ENCODE data around the gene CKLF. TPM values are rescaled to one million over a fixed set of nuclear protein-coding genes. Genes with fewer than 3 reads are reported as not detected.

The CKLF gene
- total RNA-seq, 1 experiment from 2014 or later = 47.9 TPM

GRCh38 chr16:66539623-66540469 is 12.5 kb upstream of the CKLF start:
- no peak for TF ChIP-seq EZH2 (IDR thresholded peaks at IDR 0.05; ENCODE audit: low read length, unreplicated experiment)
- no peak for TF ChIP-seq EZH2phosphoT487 (IDR thresholded peaks at IDR 0.05; ENCODE audit: borderline replicate concordance, low read length)
- TF ChIP-seq, protein P1, sequence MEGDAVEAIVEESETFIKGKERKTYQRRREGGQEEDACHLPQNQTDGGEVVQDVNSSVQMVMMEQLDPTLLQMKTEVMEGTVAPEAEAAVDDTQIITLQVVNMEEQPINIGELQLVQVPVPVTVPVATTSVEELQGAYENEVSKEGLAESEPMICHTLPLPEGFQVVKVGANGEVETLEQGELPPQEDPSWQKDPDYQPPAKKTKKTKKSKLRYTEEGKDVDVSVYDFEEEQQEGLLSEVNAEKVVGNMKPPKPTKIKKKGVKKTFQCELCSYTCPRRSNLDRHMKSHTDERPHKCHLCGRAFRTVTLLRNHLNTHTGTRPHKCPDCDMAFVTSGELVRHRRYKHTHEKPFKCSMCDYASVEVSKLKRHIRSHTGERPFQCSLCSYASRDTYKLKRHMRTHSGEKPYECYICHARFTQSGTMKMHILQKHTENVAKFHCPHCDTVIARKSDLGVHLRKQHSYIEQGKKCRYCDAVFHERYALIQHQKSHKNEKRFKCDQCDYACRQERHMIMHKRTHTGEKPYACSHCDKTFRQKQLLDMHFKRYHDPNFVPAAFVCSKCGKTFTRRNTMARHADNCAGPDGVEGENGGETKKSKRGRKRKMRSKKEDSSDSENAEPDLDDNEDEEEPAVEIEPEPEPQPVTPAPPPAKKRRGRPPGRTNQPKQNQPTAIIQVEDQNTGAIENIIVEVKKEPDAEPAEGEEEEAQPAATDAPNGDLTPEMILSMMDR (conservative IDR thresholded peaks at IDR 0.05; ENCODE audit: low read depth, low read length) = no peak
- Histone ChIP-seq H3K9me2 (replicated peaks; ENCODE audit: low read length) (no peaks in the 10 kb centered on the region), H3K79me2 (ENCODE audit: low read length) (no peaks in the 10 kb centered on the region), H3K9ac (ENCODE audit: low read length) (no peak overlapping the region), H3K9me3 (ENCODE audit: low read length) (no peaks in the 10 kb centered on the region), H3F3A (ENCODE audit: low read length, unreplicated experiment) (no peaks in the 10 kb centered on the region), H3K36me3 (ENCODE audit: low read depth, low read length) (no peaks in the 10 kb centered on the region), H4K20me1 (ENCODE audit: low read length) (no peaks in the 10 kb centered on the region), H3K4me3 (ENCODE audit: low read length) (no peak overlapping the region), H3K27me3 (ENCODE audit: low read length) (no peaks in the 10 kb centered on the region), H3K4me1 (ENCODE audit: insufficient read depth, low read length) (no peaks in the 10 kb centered on the region), H2AFZ (ENCODE audit: low read length) (no peak overlapping the region), H3K4me2 (ENCODE audit: low read length) (no peak overlapping the region), H3K27ac (ENCODE audit: low read length) (no peak overlapping the region)
- DNase-seq (no peak), ATAC-seq (no peak)
- BruUV-seq (replicated peaks) = no TSS peak
- CTCF ChIA-PET = interaction anchor here (0.6 kb wide), 1 partner anchor 10 kb away, joined by 7 read pairs; the partner anchor contains the start of gene TK2
- POLR2A ChIA-PET (ENCODE audit: unreplicated experiment) = no interaction called here
- intact Hi-C loops (cut with micrococcal nuclease) = no loop called here

GRCh38 chr16:66541388-66542355 is 10.7 kb upstream of the CKLF start:
- DNase-seq (no peak), ATAC-seq (no peak)
- H3K9me2 ChIP-seq (replicated peaks; ENCODE audit: low read length) = no peaks in the 10 kb centered on the region
- TF ChIP-seq, protein P1 (conservative IDR thresholded peaks at IDR 0.05; ENCODE audit: low read depth, low read length) = no peak
- no peak for TF ChIP-seq EZH2 (IDR thresholded peaks at IDR 0.05; ENCODE audit: low read length, unreplicated experiment)
- TF ChIP-seq EZH2phosphoT487 (IDR thresholded peaks at IDR 0.05; ENCODE audit: borderline replicate concordance, low read length) = no peak
- no peaks in the 10 kb centered on the region for H3K9me3 ChIP-seq (ENCODE audit: low read length)
- no peak overlapping the region for H2AFZ ChIP-seq (ENCODE audit: low read length)
- no peaks in the 10 kb centered on the region for H3F3A ChIP-seq (ENCODE audit: low read length, unreplicated experiment)
- H3K4me3 ChIP-seq (ENCODE audit: low read length) = no peak overlapping the region
- H3K4me1 ChIP-seq (ENCODE audit: insufficient read depth, low read length) = no peaks in the 10 kb centered on the region
- H3K79me2 ChIP-seq (ENCODE audit: low read length) = no peaks in the 10 kb centered on the region
- no TSS peak for BruUV-seq (replicated peaks)
- no peaks in the 10 kb centered on the region for H3K36me3 ChIP-seq (ENCODE audit: low read depth, low read length)
- H3K27me3 ChIP-seq (ENCODE audit: low read length) = no peaks in the 10 kb centered on the region
- no peak overlapping the region for H3K9ac ChIP-seq (ENCODE audit: low read length)
- no peaks in the 10 kb centered on the region for H4K20me1 ChIP-seq (ENCODE audit: low read length)
- ChIA-PET CTCF (no interaction called here), POLR2A (ENCODE audit: unreplicated experiment) (no interaction called here)
- no peak overlapping the region for H3K4me2 ChIP-seq (ENCODE audit: low read length)
- no peak overlapping the region for H3K27ac ChIP-seq (ENCODE audit: low read length)
- intact Hi-C loops (cut with micrococcal nuclease) = no loop called here
